ENCODE measurements around the gene HMMR.

GRCh38 chr5:163436515-163436914 lies 23.9 kb upstream of the HMMR start:
- TF ChIP-seq CTCF (IDR thresholded peaks at IDR 0.05), result no peak
- TF ChIP-seq EP300 (IDR thresholded peaks at IDR 0.05), result no peak
- no peak for TF ChIP-seq POLR2A (IDR thresholded peaks at IDR 0.05)
- no peak for TF ChIP-seq POLR2AphosphoS5 (IDR thresholded peaks at IDR 0.05)

Measured in gastroesophageal sphincter (tissue), 3 donors.